Measurements from ENCODE around the gene KRCC1. TPM values are rescaled to one million over a fixed set of nuclear protein-coding genes. Genes with fewer than 3 reads are reported as not detected.
"Not testable (repeated sequence)": the region's sequence is repeated elsewhere in the genome, so short reads cannot be mapped to it uniquely, and the experiment has no call there.

Gene KRCC1
- polyA plus RNA-seq, 6 donors from 2014 or later = 35.8 to 75.8 (median 60.9) TPM

DNA sequence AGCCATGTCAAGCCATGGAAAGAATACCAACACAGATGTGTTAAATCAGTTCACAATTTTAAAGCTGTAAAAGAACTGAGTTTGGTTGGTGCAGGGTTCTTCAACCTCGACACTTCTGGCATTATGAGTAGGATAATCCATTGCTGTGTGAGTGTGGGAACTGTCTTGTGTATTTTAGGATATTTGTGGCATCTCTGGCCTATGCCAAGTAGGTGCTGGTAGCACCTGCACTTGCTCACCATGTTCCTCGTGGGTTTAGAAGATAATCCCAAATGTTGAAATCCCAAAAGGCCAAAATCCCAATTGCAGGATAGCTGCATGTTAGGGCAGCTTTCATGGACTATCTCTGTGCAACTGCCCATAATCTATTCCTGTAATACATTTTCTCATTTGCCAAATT is 3.8 kb downstream of the KRCC1 start:
- H3K4me1 Mint-ChIP-seq = peaks cover 34 to 68% (median 34%) of the 10 kb centered on the region in 3 donors
- no peak for DNase-seq
- H3K27ac Mint-ChIP-seq = peak overlapping the region in 3 of 6 donors; percentile 28 to 75 (median 60)
- H3K27me3 Mint-ChIP-seq = no peaks in the 10 kb centered on the region
- H3K4me3 Mint-ChIP-seq = no peak overlapping the region
- no peak for ATAC-seq (ENCODE audit: low read depth in 2 of 2)
- H3K36me3 Mint-ChIP-seq = peaks cover 0 to 7% of the 10 kb centered on the region in 2 donors
- no peaks in the 10 kb centered on the region for H3K9me3 Mint-ChIP-seq

DNA sequence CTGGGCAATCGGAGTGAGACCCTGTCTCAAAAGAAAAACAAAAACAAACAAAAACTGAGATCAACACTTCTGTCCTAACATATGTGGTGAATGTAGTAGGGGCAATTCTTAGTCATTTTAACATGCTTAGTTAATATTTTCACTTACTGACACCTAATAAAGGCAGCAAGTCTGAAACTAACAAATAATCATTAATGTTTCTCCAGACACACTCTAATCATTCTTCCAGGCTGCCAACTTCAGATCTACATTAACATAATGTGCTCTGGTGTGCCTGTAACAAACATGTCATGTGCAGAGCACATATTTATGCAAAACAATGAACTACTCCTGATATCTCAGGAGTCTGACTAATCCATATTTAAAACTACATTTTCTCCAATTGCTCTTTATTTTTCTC is 6.0 kb downstream of the KRCC1 start:
- H3K36me3 Mint-ChIP-seq = no peaks in the 10 kb centered on the region
- H3K4me1 Mint-ChIP-seq = peaks cover 24 to 66% (median 25%) of the 10 kb centered on the region in 3 donors
- no peak overlapping the region for H3K4me3 Mint-ChIP-seq
- DNase-seq (no peak), ATAC-seq (ENCODE audit: low read depth in 2 of 2) (no peak)
- no peaks in the 10 kb centered on the region for H3K27me3 Mint-ChIP-seq
- H3K27ac Mint-ChIP-seq = peak overlapping the region in 2 of 6 donors; percentile 74 to 79
- no peaks in the 10 kb centered on the region for H3K9me3 Mint-ChIP-seq

DNA sequence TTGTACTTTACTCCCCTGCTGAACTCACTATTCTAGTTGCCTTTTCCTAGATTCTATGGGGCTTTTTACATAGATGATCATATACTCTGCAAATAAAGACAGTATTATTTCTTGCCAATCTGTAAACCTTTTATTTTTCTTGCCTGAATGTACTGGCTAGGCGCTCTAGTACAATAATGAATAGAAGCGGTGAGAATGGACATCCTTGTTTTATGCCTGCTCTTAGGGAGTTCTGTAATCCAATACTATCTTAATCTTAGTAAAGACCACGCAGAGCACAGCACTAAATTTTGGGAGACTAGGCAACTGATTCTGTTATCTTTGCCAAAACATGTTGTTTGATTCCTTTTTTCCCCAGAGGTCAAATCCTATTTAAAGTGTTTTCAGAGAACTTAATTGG is 7.0 kb downstream of the KRCC1 start:
- peak overlapping the region in 4 of 6 donors; percentile 38 to 87 (median 58) for H3K27ac Mint-ChIP-seq
- DNase-seq = no peak
- no peaks in the 10 kb centered on the region for H3K9me3 Mint-ChIP-seq
- no peaks in the 10 kb centered on the region for H3K36me3 Mint-ChIP-seq
- peak overlapping the region in 1 of 8 donors; percentile 16 for H3K4me3 Mint-ChIP-seq
- peaks cover 13 to 59% (median 15%) of the 10 kb centered on the region in 3 donors for H3K4me1 Mint-ChIP-seq
- ATAC-seq (ENCODE audit: low read depth in 2 of 2) = no peak
- H3K27me3 Mint-ChIP-seq = no peaks in the 10 kb centered on the region

GRCh38 chr2:88045561-88045960 is 10.0 kb downstream of the KRCC1 start:
- not testable (repeated sequence) for ATAC-seq (ENCODE audit: low read depth in 2 of 2); H3K27me3 Mint-ChIP-seq; DNase-seq; H3K9me3 Mint-ChIP-seq; H3K36me3 Mint-ChIP-seq; H3K27ac Mint-ChIP-seq; H3K4me3 Mint-ChIP-seq
- H3K4me1 Mint-ChIP-seq = peaks cover 14 to 70% (median 30%) of the 10 kb centered on the region in 3 donors

GRCh38 chr2:88042476-88042875 is 13.1 kb downstream of the KRCC1 start:
- no peaks in the 10 kb centered on the region for H3K9me3 Mint-ChIP-seq
- H3K4me1 Mint-ChIP-seq = peaks cover 24 to 55% (median 42%) of the 10 kb centered on the region in 3 donors
- DNase-seq = no peak
- H3K27ac Mint-ChIP-seq = peak overlapping the region in 2 of 6 donors; percentile 43 to 47
- H3K27me3 Mint-ChIP-seq = no peaks in the 10 kb centered on the region
- no peak for ATAC-seq (ENCODE audit: low read depth in 2 of 2)
- H3K36me3 Mint-ChIP-seq = no peaks in the 10 kb centered on the region
- no peak overlapping the region for H3K4me3 Mint-ChIP-seq

DNA sequence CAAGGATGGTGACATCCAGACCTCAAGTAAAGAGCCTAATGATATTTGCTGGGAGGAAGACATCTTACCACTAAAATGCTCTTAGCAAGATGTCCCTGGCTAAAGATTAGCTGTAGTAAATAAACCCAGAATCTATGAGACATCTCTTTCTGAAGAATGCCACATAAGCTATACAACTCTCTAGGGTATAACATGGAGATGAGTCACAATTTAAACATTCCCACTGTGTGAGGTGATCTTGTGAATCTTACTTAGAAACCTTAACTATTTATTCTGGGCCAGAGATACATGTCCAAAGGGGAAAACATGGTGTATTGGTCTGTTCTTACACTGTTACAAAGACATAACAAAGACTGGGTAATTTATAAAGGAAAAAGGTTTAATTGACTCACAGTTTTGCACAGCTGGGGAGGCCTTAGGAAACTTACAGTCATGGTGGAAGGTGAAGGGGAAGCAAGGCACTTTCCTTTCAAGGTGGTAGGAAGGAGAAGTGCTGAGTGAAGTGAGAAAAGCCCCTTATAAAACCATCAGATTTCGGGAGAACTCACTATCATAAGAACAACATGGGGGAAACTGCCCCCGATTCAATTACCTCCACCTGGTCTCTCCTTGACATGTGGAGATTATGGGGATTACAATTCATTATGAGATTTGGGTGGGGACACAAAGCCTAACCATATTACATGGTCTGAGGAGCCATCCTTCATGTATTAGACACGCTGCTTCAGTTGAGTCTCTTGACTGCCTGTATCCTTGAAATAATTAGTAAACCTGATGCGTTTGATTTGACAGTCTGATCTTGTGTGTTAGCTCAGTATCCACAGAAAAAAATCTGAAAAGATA is 17.1 kb downstream of the KRCC1 start:
- no peaks in the 10 kb centered on the region for H3K27me3 Mint-ChIP-seq
- peaks cover 0 to 6% of the 10 kb centered on the region in 2 donors for H3K36me3 Mint-ChIP-seq
- peak overlapping the region in 4 of 6 donors; percentile 12 to 79 (median 36) for H3K27ac Mint-ChIP-seq
- no peak overlapping the region for H3K4me3 Mint-ChIP-seq
- peaks cover 34 to 49% (median 44%) of the 10 kb centered on the region in 3 donors for H3K4me1 Mint-ChIP-seq
- DNase-seq = no peak
- H3K9me3 Mint-ChIP-seq = no peaks in the 10 kb centered on the region
- ATAC-seq (ENCODE audit: low read depth in 2 of 2) = no peak

DNA sequence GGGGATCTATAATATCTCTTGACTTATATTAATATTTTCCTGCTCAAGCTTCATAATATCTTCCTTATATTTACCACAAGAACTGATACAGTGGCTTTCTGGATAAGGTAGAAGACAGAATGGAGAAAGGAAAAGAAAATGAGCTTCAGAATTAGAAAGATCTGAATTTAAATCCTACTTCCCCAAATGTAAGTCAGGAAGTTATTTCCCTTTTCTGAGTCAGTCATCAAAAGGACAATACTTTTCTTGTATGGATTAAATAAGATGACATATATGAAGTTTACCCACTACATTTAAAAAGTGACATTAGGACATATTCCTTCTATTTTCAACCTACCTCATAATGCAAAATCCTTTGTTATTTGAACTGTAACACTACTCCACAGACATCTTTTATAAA is 19.0 kb downstream of the KRCC1 start:
- H3K4me1 Mint-ChIP-seq = peaks cover 29 to 35% (median 32%) of the 10 kb centered on the region in 3 donors
- no peak overlapping the region for H3K4me3 Mint-ChIP-seq
- no peak for ATAC-seq (ENCODE audit: low read depth in 2 of 2)
- no peaks in the 10 kb centered on the region for H3K27me3 Mint-ChIP-seq
- peak overlapping the region in 2 of 6 donors; percentile 7 to 11 for H3K27ac Mint-ChIP-seq
- DNase-seq = no peak
- no peaks in the 10 kb centered on the region for H3K9me3 Mint-ChIP-seq
- H3K36me3 Mint-ChIP-seq = peaks cover 0 to 17% of the 10 kb centered on the region in 2 donors

GRCh38 chr2:88036182-88036581 is 19.4 kb downstream of the KRCC1 start:
- peak overlapping the region in 4 of 6 donors; percentile 11 to 81 (median 32) for H3K27ac Mint-ChIP-seq
- no peak for ATAC-seq (ENCODE audit: low read depth in 2 of 2)
- DNase-seq = no peak
- no peaks in the 10 kb centered on the region for H3K9me3 Mint-ChIP-seq
- H3K27me3 Mint-ChIP-seq = no peaks in the 10 kb centered on the region
- H3K4me3 Mint-ChIP-seq = no peak overlapping the region
- H3K36me3 Mint-ChIP-seq = peaks cover 0 to 17% of the 10 kb centered on the region in 2 donors
- H3K4me1 Mint-ChIP-seq = peaks cover 28 to 31% (median 29%) of the 10 kb centered on the region in 3 donors

- H3K27ac Mint-ChIP-seq = peak overlapping the region in 1 of 6 donors; percentile 6
- H3K36me3 Mint-ChIP-seq = peaks cover 0 to 21% of the 10 kb centered on the region in 2 donors
- DNase-seq (no peak), ATAC-seq (ENCODE audit: low read depth in 2 of 2) (no peak)
- no peaks in the 10 kb centered on the region for H3K9me3 Mint-ChIP-seq
- no peak overlapping the region for H3K4me3 Mint-ChIP-seq
- H3K4me1 Mint-ChIP-seq = peaks cover 23 to 27% (median 24%) of the 10 kb centered on the region in 3 donors
- no peaks in the 10 kb centered on the region for H3K27me3 Mint-ChIP-seq
These were observed 23.4 kb downstream of the KRCC1 start for GRCh38 chr2:88032070-88032702.

DNA sequence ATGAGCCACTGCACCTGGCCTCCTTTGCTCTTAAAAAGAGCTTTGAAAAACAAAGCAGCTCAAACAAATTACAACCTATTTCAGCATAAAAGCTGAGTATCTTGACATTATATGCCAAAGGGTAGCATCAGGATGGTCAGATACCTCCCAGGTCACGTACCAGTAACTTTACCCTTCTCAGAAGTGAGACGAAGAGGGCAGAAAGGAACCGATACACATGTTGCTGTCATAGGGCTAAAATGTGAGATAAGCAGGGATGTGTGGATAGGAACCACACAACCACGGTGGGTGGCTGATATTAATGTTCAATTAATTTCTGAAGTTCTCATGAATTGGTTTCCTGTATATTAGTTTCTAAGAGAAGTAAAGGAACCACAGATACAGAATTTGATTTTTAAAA is 26.7 kb downstream of the KRCC1 start:
- Mint-ChIP-seq H3K36me3 (peaks cover 0 to 23% of the 10 kb centered on the region in 2 donors), H3K27me3 (no peaks in the 10 kb centered on the region), H3K9me3 (no peaks in the 10 kb centered on the region), H3K4me1 (peaks cover 15 to 26% (median 17%) of the 10 kb centered on the region in 3 donors), H3K4me3 (no peak overlapping the region), H3K27ac (peak overlapping the region in 3 of 6 donors; percentile 54 to 88 (median 69))
- no peak for DNase-seq
- no peak for ATAC-seq (ENCODE audit: low read depth in 2 of 2)

DNA sequence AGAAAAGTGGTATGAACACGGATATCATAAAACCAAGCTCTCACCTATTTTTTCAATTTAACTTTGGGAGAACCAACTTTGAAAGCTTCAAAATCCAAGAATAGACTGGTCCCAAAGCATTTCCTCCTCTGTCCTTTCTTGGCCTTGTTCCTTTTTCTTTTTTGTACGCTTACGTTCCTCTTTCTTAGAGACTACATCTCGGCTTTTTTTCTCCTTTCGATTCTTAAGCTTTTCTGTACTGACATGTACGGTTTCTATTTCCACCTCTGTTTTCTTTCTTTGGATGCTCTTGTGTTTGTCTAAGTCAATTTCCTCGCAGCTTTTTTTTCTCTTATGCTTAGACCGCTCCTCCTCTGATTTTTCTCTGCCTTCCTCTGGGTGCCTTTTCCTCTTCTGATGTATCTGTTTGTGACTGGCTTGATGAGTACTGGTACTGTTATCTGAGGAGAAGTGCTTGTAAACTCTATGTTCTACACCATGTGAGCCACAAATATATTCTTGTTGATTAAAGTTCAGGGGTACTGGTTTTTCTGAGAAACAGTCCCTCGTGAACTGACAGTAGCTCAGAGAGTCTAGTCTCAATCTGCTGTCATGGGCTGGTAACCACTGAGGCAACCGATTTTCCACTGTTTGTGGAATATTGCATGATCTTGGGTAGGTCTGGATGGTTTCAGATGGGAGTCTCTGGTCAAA is 27.7 kb downstream of the KRCC1 start:
- Mint-ChIP-seq H3K27ac (peak overlapping the region; percentile 46 to 96 (median 84)), H3K4me1 (peaks cover 15 to 26% (median 17%) of the 10 kb centered on the region in 3 donors), H3K9me3 (no peaks in the 10 kb centered on the region), H3K27me3 (no peaks in the 10 kb centered on the region), H3K4me3 (peak overlapping the region; percentile 29 to 90 (median 79)), H3K36me3 (peaks cover 0 to 20% of the 10 kb centered on the region in 2 donors)
- ATAC-seq (ENCODE audit: low read depth in 2 of 2) (peak; percentile 77 to 81), DNase-seq (peak; percentile 19)

DNA sequence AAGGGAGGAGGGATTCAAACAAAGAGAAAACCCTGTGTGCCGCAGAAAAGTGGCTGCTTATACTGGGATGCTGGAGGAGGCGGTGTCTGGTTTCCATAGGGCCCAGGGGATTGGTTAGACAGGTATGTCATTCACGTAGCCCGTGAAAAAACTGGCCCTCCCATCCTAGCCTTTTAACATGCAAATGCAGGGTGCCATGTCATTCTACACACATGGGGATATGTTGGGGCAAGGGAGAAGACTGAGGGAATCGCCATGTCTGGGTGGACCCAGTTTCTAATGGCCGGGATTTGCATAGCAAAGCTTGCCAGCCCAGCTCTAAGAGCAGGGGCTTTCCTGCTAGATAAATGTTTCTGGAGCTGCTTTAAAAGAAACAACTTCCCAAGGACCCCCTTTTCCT is 31.1 kb downstream of the KRCC1 start:
- Mint-ChIP-seq H3K9me3 (peaks cover 0 to 1% (median 0%) of the 10 kb centered on the region in 7 donors), H3K4me1 (peaks cover 15 to 28% (median 17%) of the 10 kb centered on the region in 3 donors), H3K27ac (peak overlapping the region in 1 of 6 donors; percentile 56), H3K27me3 (no peaks in the 10 kb centered on the region), H3K36me3 (peaks cover 0 to 11% of the 10 kb centered on the region in 2 donors), H3K4me3 (peak overlapping the region in 1 of 8 donors; percentile 50)
- DNase-seq (no peak), ATAC-seq (ENCODE audit: low read depth in 2 of 2) (no peak)

- ATAC-seq (ENCODE audit: low read depth in 2 of 2) = no peak
- peak overlapping the region in 1 of 6 donors; percentile 47 for H3K27ac Mint-ChIP-seq
- H3K4me3 Mint-ChIP-seq = no peak overlapping the region
- H3K4me1 Mint-ChIP-seq = peaks cover 11 to 28% (median 14%) of the 10 kb centered on the region in 3 donors
- DNase-seq = no peak
- H3K36me3 Mint-ChIP-seq = peaks cover 0 to 12% of the 10 kb centered on the region in 2 donors
- peaks cover 0 to 8% (median 5%) of the 10 kb centered on the region in 7 donors for H3K9me3 Mint-ChIP-seq
- no peaks in the 10 kb centered on the region for H3K27me3 Mint-ChIP-seq
These were observed 33.0 kb downstream of the KRCC1 start for GRCh38 chr2:88022669-88022921.
